Suppressor macrophage (primary cell): ENCODE data around the gene FAM120A.

Experiments
- DNase-seq, 4 experiments: peaks; one replicate each; pipeline ENCODE4 v3.0.0-alpha.2; 2020 to 2022

Gene FAM120A

GRCh38 chr9:93597142-93597706 is 145.7 kb downstream of the FAM120A start:
- DNase-seq: no peak

GRCh38 chr9:93597871-93598646 is 146.6 kb downstream of the FAM120A start:
- DNase-seq: no peak

- no peak for DNase-seq
Observed at GRCh38 chr9:93598647-93599241, 147.3 kb downstream of the FAM120A start.

GRCh38 chr9:93599571-93600403 is 148.3 kb downstream of the FAM120A start:
- no peak for DNase-seq

- no peak for DNase-seq
Observed at GRCh38 chr9:93600504-93600903, 149.0 kb downstream of the FAM120A start.

- DNase-seq: no peak
Observed at GRCh38 chr9:93601063-93601462, 149.6 kb downstream of the FAM120A start.

- DNase-seq: no peak
Observed at GRCh38 chr9:93601666-93602065, 150.2 kb downstream of the FAM120A start.

GRCh38 chr9:93603011-93603410 is 151.5 kb downstream of the FAM120A start:
- no peak for DNase-seq

- DNase-seq: no peak
Observed at GRCh38 chr9:93603906-93604326, 152.4 kb downstream of the FAM120A start.

- DNase-seq: no peak
Observed at GRCh38 chr9:93606187-93606586, 154.7 kb downstream of the FAM120A start.

- DNase-seq: no peak
Observed at GRCh38 chr9:93610206-93610605, 158.7 kb downstream of the FAM120A start.

GRCh38 chr9:93612052-93612795 is 160.7 kb downstream of the FAM120A start:
- DNase-seq: no peak

- DNase-seq: peak in 3 of 4 experiments; percentile 9 to 49 (median 41)
Observed at GRCh38 chr9:93612796-93613154, 161.3 kb downstream of the FAM120A start.

- no peak for DNase-seq
Observed at GRCh38 chr9:93613174-93613573, 161.7 kb downstream of the FAM120A start.

- DNase-seq: no peak
Observed at GRCh38 chr9:93613791-93614190, 162.3 kb downstream of the FAM120A start.

GRCh38 chr9:93614830-93615468 is 163.5 kb downstream of the FAM120A start:
- DNase-seq: no peak
